DOHH2 (cell line): ENCODE results near the gene CERCAM.

Experiments used
- EZH2phosphoT487 ChIP-seq: fragments of 200-600 bp; sonication (generic); IDR thresholded peaks from 2 replicates; pipeline ENCODE4 v1.6.1; 2017; ENCODE audit warnings: borderline replicate concordance, mild to moderate bottlenecking, antibody characterized with exemption, low read length, moderate library complexity, mixed read lengths
- TF ChIP-seq, protein P1 (sequence below): fragments of 200-600 bp; sonication (generic); IDR thresholded peaks from one replicate; pipeline ENCODE4 v1.5.1; 2014; ENCODE audit warnings: antibody characterized with exemption, mild to moderate bottlenecking, low read depth, low read length; ENCODE audit not compliant: poor library complexity, severe bottlenecking

DNA sequence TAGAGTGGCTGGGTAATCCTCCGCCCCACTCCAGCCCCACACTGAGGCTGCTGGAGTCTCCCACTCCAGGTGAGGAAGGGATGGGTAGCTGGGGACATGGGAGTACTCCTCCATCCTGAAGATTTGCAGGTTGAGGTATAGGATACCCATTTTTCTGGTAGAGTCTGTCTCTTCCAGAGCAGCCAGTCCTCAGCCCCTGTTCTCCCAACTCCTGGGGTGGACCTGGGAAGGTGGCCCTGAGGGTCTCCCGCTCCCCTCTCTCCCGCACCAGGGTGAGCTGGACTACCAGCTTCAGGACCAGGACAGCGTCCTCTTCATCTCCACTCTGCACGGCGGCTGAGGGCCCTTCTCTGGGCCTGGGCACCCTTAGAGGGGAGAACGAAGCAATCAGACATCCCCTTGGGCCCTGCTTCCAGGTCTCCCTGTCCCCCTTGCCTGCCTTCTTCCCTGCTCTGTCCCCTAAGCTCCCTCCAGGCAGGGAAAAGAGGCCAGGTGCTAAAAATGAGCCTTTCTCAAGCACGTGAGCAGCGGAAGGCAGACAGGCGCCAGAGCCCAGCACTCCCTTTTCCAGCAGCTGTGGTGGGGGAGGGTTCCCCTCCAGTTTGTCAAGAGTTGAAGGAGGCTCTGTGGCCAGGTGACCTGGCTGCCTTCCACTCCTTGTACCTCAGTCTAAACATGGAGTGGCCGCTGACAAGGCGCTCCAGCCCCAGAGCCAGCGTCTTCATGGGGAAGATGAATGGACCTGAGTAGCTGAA lies 31.1 kb upstream of the CERCAM start:
- TF ChIP-seq, protein P1, sequence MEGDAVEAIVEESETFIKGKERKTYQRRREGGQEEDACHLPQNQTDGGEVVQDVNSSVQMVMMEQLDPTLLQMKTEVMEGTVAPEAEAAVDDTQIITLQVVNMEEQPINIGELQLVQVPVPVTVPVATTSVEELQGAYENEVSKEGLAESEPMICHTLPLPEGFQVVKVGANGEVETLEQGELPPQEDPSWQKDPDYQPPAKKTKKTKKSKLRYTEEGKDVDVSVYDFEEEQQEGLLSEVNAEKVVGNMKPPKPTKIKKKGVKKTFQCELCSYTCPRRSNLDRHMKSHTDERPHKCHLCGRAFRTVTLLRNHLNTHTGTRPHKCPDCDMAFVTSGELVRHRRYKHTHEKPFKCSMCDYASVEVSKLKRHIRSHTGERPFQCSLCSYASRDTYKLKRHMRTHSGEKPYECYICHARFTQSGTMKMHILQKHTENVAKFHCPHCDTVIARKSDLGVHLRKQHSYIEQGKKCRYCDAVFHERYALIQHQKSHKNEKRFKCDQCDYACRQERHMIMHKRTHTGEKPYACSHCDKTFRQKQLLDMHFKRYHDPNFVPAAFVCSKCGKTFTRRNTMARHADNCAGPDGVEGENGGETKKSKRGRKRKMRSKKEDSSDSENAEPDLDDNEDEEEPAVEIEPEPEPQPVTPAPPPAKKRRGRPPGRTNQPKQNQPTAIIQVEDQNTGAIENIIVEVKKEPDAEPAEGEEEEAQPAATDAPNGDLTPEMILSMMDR, result no peak
- no peak for TF ChIP-seq EZH2phosphoT487
